ENCODE results near the gene HIF3A. TPM values are rescaled to one million over a fixed set of nuclear protein-coding genes. Genes with fewer than 3 reads are reported as not detected.

HIF3A gene
- total RNA-seq (not detected), total RNA-seq (0 to 0.14 (median 0) reads per million in 172 experiments)
- polyA plus RNA-seq (2013, experiment 1 of 2) = not detected
- polyA plus RNA-seq (2013, experiment 2 of 2) = 4.7 TPM

GRCh38 chr19:46296722-46297461 is at the start of gene HIF3A:
HIF3A (plus strand) TSS chr19:46297042; CDS start chr19:46297077, 35 bp downstream.
- no peak within 1 kb of the TSS for H3K27ac ChIP-seq (ENCODE audit: low read depth in 1 of 2, low read length in 2 of 2)
- H3K27me3 ChIP-seq (ENCODE audit: control insufficient read depth in 1 of 2, insufficient read depth in 2 of 2, low read length in 2 of 2) = peaks cover 33 to 46% of the 10 kb centered on the region in 2 experiments
- Mint-ChIP-seq H3K27ac (no peak within 1 kb of the TSS), H3K9me3 (no peaks in the 10 kb centered on the region), H3K4me1 (ENCODE audit: low read depth) (peaks cover 4% of the 10 kb centered on the region), H3K27me3 (peaks cover 50% of the 10 kb centered on the region), H3K36me3 (ENCODE audit: low read depth) (no peaks in the 10 kb centered on the region), H3K4me3 (no peak within 1 kb of the TSS)
- no peak within 1 kb of the TSS for H3K4me3 ChIP-seq (ENCODE audit: low read length)
- peaks cover 3% of the 10 kb centered on the region for H3K4me1 ChIP-seq (ENCODE audit: insufficient read depth, low read length)
- DNase-seq (no peak), ATAC-seq (ENCODE audit: poor library complexity) (no peak)
- H3K36me3 ChIP-seq (ENCODE audit: insufficient read depth, low read length) = no peaks in the 10 kb centered on the region
- ChIA-PET CTCF (no interaction called here), POLR2A (no interaction called here)
- H3K9me3 ChIP-seq (ENCODE audit: control insufficient read depth in 1 of 2, insufficient read depth in 1 of 2, low read length in 2 of 2) = peaks cover 0 to 10% of the 10 kb centered on the region in 2 experiments
- intact Hi-C loops (cut with DNase I, micrococcal nuclease) = no loop called here
- TF ChIP-seq CTCF (IDR thresholded peaks at IDR 0.05) = no peak

GRCh38 chr19:46250076-46250735 is 46.6 kb upstream of the HIF3A start:
- Histone ChIP-seq H3K4me1 (ENCODE audit: insufficient read depth, low read length) (no peaks in the 10 kb centered on the region), H3K27me3 (ENCODE audit: control insufficient read depth in 1 of 2, insufficient read depth in 2 of 2, low read length in 2 of 2) (peaks cover 11 to 12% of the 10 kb centered on the region in 2 experiments), H3K9me3 (ENCODE audit: control insufficient read depth in 1 of 2, insufficient read depth in 1 of 2, low read length in 2 of 2) (no peaks in the 10 kb centered on the region), H3K27ac (ENCODE audit: low read depth in 1 of 2, low read length in 2 of 2) (no peak overlapping the region), H3K36me3 (ENCODE audit: insufficient read depth, low read length) (no peaks in the 10 kb centered on the region), H3K4me3 (ENCODE audit: low read length) (no peak overlapping the region)
- intact Hi-C loops (cut with DNase I, micrococcal nuclease) = no loop called here
- CTCF ChIA-PET = no interaction called here
- Mint-ChIP-seq H3K27me3 (peaks cover 52% of the 10 kb centered on the region), H3K27ac (no peak overlapping the region), H3K4me1 (ENCODE audit: low read depth) (no peaks in the 10 kb centered on the region), H3K4me3 (no peak overlapping the region), H3K36me3 (ENCODE audit: low read depth) (no peaks in the 10 kb centered on the region), H3K9me3 (no peaks in the 10 kb centered on the region)
- no peak for DNase-seq
- ATAC-seq (ENCODE audit: poor library complexity) = no peak
- POLR2A ChIA-PET = no interaction called here
- no peak for TF ChIP-seq CTCF (IDR thresholded peaks at IDR 0.05)

GRCh38 chr19:46251416-46251815 is 45.4 kb upstream of the HIF3A start:
- Histone ChIP-seq H3K4me3 (ENCODE audit: low read length) (no peak overlapping the region), H3K27ac (ENCODE audit: low read depth in 1 of 2, low read length in 2 of 2) (no peak overlapping the region), H3K36me3 (ENCODE audit: insufficient read depth, low read length) (no peaks in the 10 kb centered on the region), H3K9me3 (ENCODE audit: control insufficient read depth in 1 of 2, insufficient read depth in 1 of 2, low read length in 2 of 2) (no peaks in the 10 kb centered on the region), H3K27me3 (ENCODE audit: control insufficient read depth in 1 of 2, insufficient read depth in 2 of 2, low read length in 2 of 2) (peaks cover 4% of the 10 kb centered on the region in 2 experiments), H3K4me1 (ENCODE audit: insufficient read depth, low read length) (no peaks in the 10 kb centered on the region)
- ChIA-PET POLR2A (no interaction called here), CTCF (no interaction called here)
- H3K27ac Mint-ChIP-seq = no peak overlapping the region
- H3K4me3 Mint-ChIP-seq = no peak overlapping the region
- intact Hi-C loops (cut with DNase I, micrococcal nuclease) = no loop called here
- no peaks in the 10 kb centered on the region for H3K9me3 Mint-ChIP-seq
- no peak for TF ChIP-seq CTCF (IDR thresholded peaks at IDR 0.05)
- H3K27me3 Mint-ChIP-seq = peaks cover 41% of the 10 kb centered on the region
- ATAC-seq (ENCODE audit: poor library complexity) (no peak), DNase-seq (no peak)
- H3K36me3 Mint-ChIP-seq (ENCODE audit: low read depth) = no peaks in the 10 kb centered on the region
- no peaks in the 10 kb centered on the region for H3K4me1 Mint-ChIP-seq (ENCODE audit: low read depth)

Measured in CD4-positive, alpha-beta T cell (primary cell).